Measurements from ENCODE around the gene CRYAB.
A peak's percentile ranks its signal among the peaks of the same experiment; 100 is the strongest.

Gene CRYAB

GRCh38 chr11:111932611-111932950, 21.0 kb upstream of the CRYAB start:
- no peak for DNase-seq

GRCh38 chr11:111930472-111930871, 18.9 kb upstream of the CRYAB start:
- DNase-seq: no peak

- DNase-seq: peak; percentile 99
These were observed 15.2 kb upstream of the CRYAB start for GRCh38 chr11:111926505-111927391.

- DNase-seq: no peak
These were observed 14.4 kb upstream of the CRYAB start for GRCh38 chr11:111925953-111926352.

GRCh38 chr11:111923951-111924350, 12.4 kb upstream of the CRYAB start:
- no peak for DNase-seq

- no peak for DNase-seq
These were observed 11.8 kb upstream of the CRYAB start for GRCh38 chr11:111923351-111923788.

- no peak for DNase-seq
These were observed 11.2 kb upstream of the CRYAB start for GRCh38 chr11:111922803-111923202.

- no peak for DNase-seq
These were observed 10.1 kb upstream of the CRYAB start for GRCh38 chr11:111921541-111922230.

GRCh38 chr11:111920908-111921307, 9.3 kb upstream of the CRYAB start:
- no peak for DNase-seq

GRCh38 chr11:111918390-111919256, 7.1 kb upstream of the CRYAB start, which contains the start of gene C11orf52:
TSS of gene C11orf52 (plus strand) at chr11:111918913. CDS start at chr11:111918973, 60 bp downstream.
- peak; percentile 90 for DNase-seq

- no peak for DNase-seq
These were observed 6.2 kb upstream of the CRYAB start for GRCh38 chr11:111917788-111918187.

GRCh38 chr11:111917312-111917711, 5.7 kb upstream of the CRYAB start:
- DNase-seq: no peak

- DNase-seq: no peak
These were observed 5.2 kb upstream of the CRYAB start for GRCh38 chr11:111916768-111917167.

GRCh38 chr11:111913997-111914396, 2.4 kb upstream of the CRYAB start:
- DNase-seq: no peak

GRCh38 chr11:111913031-111913861, 1.7 kb upstream of the CRYAB start:
- no peak for DNase-seq

GRCh38 chr11:111912535-111912934, 965 bp upstream of the CRYAB start, which contains the start of gene HSPB2:
TSS of gene HSPB2 (plus strand) at chr11:111912734. CDS start at chr11:111912830, 96 bp downstream.
- no peak for DNase-seq

GRCh38 chr11:111910676-111911562, 651 bp downstream of the CRYAB start:
- no peak for DNase-seq

- DNase-seq: no peak
These were observed 2.2 kb downstream of the CRYAB start for GRCh38 chr11:111909378-111909777.

- no peak for DNase-seq
These were observed 2.8 kb downstream of the CRYAB start for GRCh38 chr11:111908639-111909305.

- no peak for DNase-seq
These were observed 4.9 kb downstream of the CRYAB start for GRCh38 chr11:111906680-111907079.
